Esophagus squamous epithelium (tissue), 5 donors: ENCODE data around the gene RFTN1. TPM values are rescaled to one million over a fixed set of nuclear protein-coding genes. Genes with fewer than 3 reads are reported as not detected.

ENCODE experiments used
- DNase-seq: peaks from one replicate; lab custom pipeline; 2025; lab: John Stamatoyannopoulos, UW
- H3K27ac ChIP-seq, 4 donors: fragments of 200-600 bp; sonication (generic); one replicate each; pipeline ENCODE4 v1.5.1; 2016 to 2019; ENCODE audit warnings: mild to moderate bottlenecking in 1 of 4
- H3K27me3 ChIP-seq, 4 donors: fragments of 200-600 bp; sonication (generic); 1 replicate in 3 of 4; 2 replicates in 1 of 4; pipeline versions ENCODE4 v1.5.1 to v1.6.0; 2017 to 2021; ENCODE audit warnings: antibody characterized with exemption in 1 of 4
- H3K36me3 ChIP-seq, 3 donors: fragments of 200-600 bp; sonication (generic); one replicate each; pipeline ENCODE4 v1.5.1; 2016 to 2019
- H3K4me1 ChIP-seq, 3 donors: fragments of 200-600 bp; sonication (generic); one replicate each; pipeline ENCODE4 v1.5.1; 2017 to 2019
- H3K4me3 ChIP-seq, 4 donors: fragments of 200-600 bp; sonication (generic); 1 replicate in 3 of 4; 2 replicates in 1 of 4; pipeline ENCODE4 v1.5.1; 2016 to 2019; ENCODE audit warnings: mild to moderate bottlenecking in 2 of 4, moderate library complexity in 1 of 4
- H3K9me3 ChIP-seq, 3 donors: fragments of 200-600 bp; sonication (generic); one replicate each; pipeline ENCODE4 v1.5.1; 2016 to 2019
- CTCF ChIP-seq, 6 experiments: fragments of 450-650 bp in 4 of 6; fragments of 200-600 bp in 2 of 6; sonication (generic) in 2 of 6; IDR thresholded peaks; one replicate each; pipeline ENCODE4 v1.5.1; 2016 to 2019; ENCODE audit warnings: antibody characterized with exemption in 6 of 6, mild to moderate bottlenecking in 4 of 6, moderate library complexity in 4 of 6
- POLR2A ChIP-seq, 4 donors: fragments of 450-650 bp; IDR thresholded peaks; one replicate each; pipeline ENCODE4 v1.6.1; 2017; ENCODE audit warnings: antibody characterized with exemption in 4 of 4, mild to moderate bottlenecking in 4 of 4, moderate library complexity in 3 of 4
- WGBS, 2 donors: methylation state at CpG; one replicate each; pipeline ENCODE4 v1.1.5; 2018; 5-methylcytosine and 5-hydroxymethylcytosine counted together
- intact Hi-C: fragments of 100-400 bp; cut with DNase I; formaldehyde crosslinking; loops from one replicate; pipeline ENCODE4 v1.15.0; 2022
- total RNA-seq, 4 donors: library from RNA; depleted of rRNA; stranded (reverse); fragments of >200 nt; gene quantifications; one replicate each; pipeline ENCODE4 v1.1.0, GENCODE V29; 2016
- donor health status: DM: yes; HTN: yes; CAD: no.

Gene RFTN1
- total RNA-seq, 4 donors from 2014 or later, result 5.0 to 22.7 (median 12.4) TPM

GRCh38 chr3:16529264-16529663, 15.8 kb upstream of the RFTN1 start:
- Histone ChIP-seq H3K36me3 (no peaks in the 10 kb centered on the region), H3K9me3 (no peaks in the 10 kb centered on the region), H3K4me3 (no peak overlapping the region), H3K27me3 (peaks cover 0 to 17% (median 0%) of the 10 kb centered on the region in 4 donors), H3K4me1 (no peaks in the 10 kb centered on the region), H3K27ac (no peak overlapping the region)
- intact Hi-C loops, result no loop called here
- 54 to 63% methylated on average over 1 of the region's 1 CpG for WGBS, 2 donors
- TF ChIP-seq POLR2A (IDR thresholded peaks at IDR 0.05) (no peak), CTCF (IDR thresholded peaks at IDR 0.05) (no peak)
- DNase-seq, result no peak

GRCh38 chr3:16528581-16528993, 15.1 kb upstream of the RFTN1 start:
- Histone ChIP-seq H3K4me1 (no peaks in the 10 kb centered on the region), H3K9me3 (no peaks in the 10 kb centered on the region), H3K4me3 (no peak overlapping the region), H3K36me3 (no peaks in the 10 kb centered on the region), H3K27me3 (peaks cover 0 to 17% (median 0%) of the 10 kb centered on the region in 4 donors), H3K27ac (no peak overlapping the region)
- no peak for DNase-seq
- intact Hi-C loops, result no loop called here
- WGBS, 2 donors, result 61 to 75% methylated on average over 4 of the region's 4 CpGs
- TF ChIP-seq CTCF (IDR thresholded peaks at IDR 0.05) (no peak), POLR2A (IDR thresholded peaks at IDR 0.05) (no peak)

- DNase-seq, result no peak
- WGBS, 2 donors, result 87 to 91% methylated on average over 5 of the region's 5 CpGs
- Histone ChIP-seq H3K36me3 (no peaks in the 10 kb centered on the region), H3K4me1 (no peaks in the 10 kb centered on the region), H3K4me3 (no peak overlapping the region), H3K27me3 (peaks cover 0 to 17% (median 0%) of the 10 kb centered on the region in 4 donors), H3K27ac (no peak overlapping the region), H3K9me3 (no peaks in the 10 kb centered on the region)
- TF ChIP-seq POLR2A (IDR thresholded peaks at IDR 0.05), result no peak
- no peak for TF ChIP-seq CTCF (IDR thresholded peaks at IDR 0.05)
- intact Hi-C loops, result no loop called here
These were observed 14.6 kb upstream of the RFTN1 start for GRCh38 chr3:16528106-16528505.

- Histone ChIP-seq H3K27me3 (peaks cover 0 to 8% (median 0%) of the 10 kb centered on the region in 4 donors), H3K4me3 (no peak overlapping the region), H3K36me3 (no peaks in the 10 kb centered on the region), H3K4me1 (peaks cover 0 to 11% (median 0%) of the 10 kb centered on the region in 3 donors), H3K9me3 (no peaks in the 10 kb centered on the region), H3K27ac (no peak overlapping the region)
- no peak for TF ChIP-seq CTCF (IDR thresholded peaks at IDR 0.05)
- TF ChIP-seq POLR2A (IDR thresholded peaks at IDR 0.05), result no peak
- intact Hi-C loops, result no loop called here
- DNase-seq, result no peak
- 76 to 79% methylated on average over 2 of the region's 2 CpGs for WGBS, 2 donors
These were observed 10.7 kb upstream of the RFTN1 start for GRCh38 chr3:16524196-16524595.

GRCh38 chr3:16523778-16524177, 10.3 kb upstream of the RFTN1 start:
- H3K4me1 ChIP-seq, result peaks cover 0 to 11% (median 0%) of the 10 kb centered on the region in 3 donors
- no peak overlapping the region for H3K4me3 ChIP-seq
- no peaks in the 10 kb centered on the region for H3K36me3 ChIP-seq
- 56 to 71% methylated on average over 2 of the region's 2 CpGs for WGBS, 2 donors
- H3K27me3 ChIP-seq, result peaks cover 0 to 8% (median 0%) of the 10 kb centered on the region in 4 donors
- no peaks in the 10 kb centered on the region for H3K9me3 ChIP-seq
- no peak for DNase-seq
- no peak for TF ChIP-seq CTCF (IDR thresholded peaks at IDR 0.05)
- TF ChIP-seq POLR2A (IDR thresholded peaks at IDR 0.05), result no peak
- H3K27ac ChIP-seq, result no peak overlapping the region
- intact Hi-C loops, result no loop called here
